Esophagus squamous epithelium (tissue), 5 donors: Measurements from ENCODE around the gene C5orf52. TPM values are rescaled to one million over a fixed set of nuclear protein-coding genes. Genes with fewer than 3 reads are reported as not detected.

ENCODE experiments used
- DNase-seq: peaks from one replicate; lab custom pipeline; 2025; lab: John Stamatoyannopoulos, UW
- H3K27ac ChIP-seq, 4 donors: fragments of 200-600 bp; sonication (generic); one replicate each; pipeline ENCODE4 v1.5.1; 2016 to 2019; ENCODE audit warnings: mild to moderate bottlenecking in 1 of 4
- H3K27me3 ChIP-seq, 4 donors: fragments of 200-600 bp; sonication (generic); 1 replicate in 3 of 4; 2 replicates in 1 of 4; pipeline versions ENCODE4 v1.5.1 to v1.6.0; 2017 to 2021; ENCODE audit warnings: antibody characterized with exemption in 1 of 4
- H3K36me3 ChIP-seq, 3 donors: fragments of 200-600 bp; sonication (generic); one replicate each; pipeline ENCODE4 v1.5.1; 2016 to 2019
- H3K4me1 ChIP-seq, 3 donors: fragments of 200-600 bp; sonication (generic); one replicate each; pipeline ENCODE4 v1.5.1; 2017 to 2019
- H3K4me3 ChIP-seq, 4 donors: fragments of 200-600 bp; sonication (generic); 1 replicate in 3 of 4; 2 replicates in 1 of 4; pipeline ENCODE4 v1.5.1; 2016 to 2019; ENCODE audit warnings: mild to moderate bottlenecking in 2 of 4, moderate library complexity in 1 of 4
- H3K9me3 ChIP-seq, 3 donors: fragments of 200-600 bp; sonication (generic); one replicate each; pipeline ENCODE4 v1.5.1; 2016 to 2019
- POLR2A ChIP-seq, 4 donors: fragments of 450-650 bp; IDR thresholded peaks; one replicate each; pipeline ENCODE4 v1.6.1; 2017; ENCODE audit warnings: antibody characterized with exemption in 4 of 4, mild to moderate bottlenecking in 4 of 4, moderate library complexity in 3 of 4
- WGBS, 2 donors: methylation state at CpG; one replicate each; pipeline ENCODE4 v1.1.5; 2018; 5-methylcytosine and 5-hydroxymethylcytosine counted together
- intact Hi-C: fragments of 100-400 bp; cut with DNase I; formaldehyde crosslinking; loops from one replicate; pipeline ENCODE4 v1.15.0; 2022
- total RNA-seq, 4 donors: library from RNA; depleted of rRNA; stranded (reverse); fragments of >200 nt; gene quantifications; one replicate each; pipeline ENCODE4 v1.1.0, GENCODE V29; 2016
- TF ChIP-seq, protein P1 (sequence below), 6 experiments: fragments of 450-650 bp in 4 of 6; fragments of 200-600 bp in 2 of 6; sonication (generic) in 2 of 6; IDR thresholded peaks; one replicate each; pipeline ENCODE4 v1.5.1; 2016 to 2019; ENCODE audit warnings: antibody characterized with exemption in 6 of 6, mild to moderate bottlenecking in 4 of 6, moderate library complexity in 4 of 6
- donor health status: DM: yes; HTN: yes; CAD: no.

Gene C5orf52
- total RNA-seq, 4 donors from 2014 or later: not detected

DNA sequence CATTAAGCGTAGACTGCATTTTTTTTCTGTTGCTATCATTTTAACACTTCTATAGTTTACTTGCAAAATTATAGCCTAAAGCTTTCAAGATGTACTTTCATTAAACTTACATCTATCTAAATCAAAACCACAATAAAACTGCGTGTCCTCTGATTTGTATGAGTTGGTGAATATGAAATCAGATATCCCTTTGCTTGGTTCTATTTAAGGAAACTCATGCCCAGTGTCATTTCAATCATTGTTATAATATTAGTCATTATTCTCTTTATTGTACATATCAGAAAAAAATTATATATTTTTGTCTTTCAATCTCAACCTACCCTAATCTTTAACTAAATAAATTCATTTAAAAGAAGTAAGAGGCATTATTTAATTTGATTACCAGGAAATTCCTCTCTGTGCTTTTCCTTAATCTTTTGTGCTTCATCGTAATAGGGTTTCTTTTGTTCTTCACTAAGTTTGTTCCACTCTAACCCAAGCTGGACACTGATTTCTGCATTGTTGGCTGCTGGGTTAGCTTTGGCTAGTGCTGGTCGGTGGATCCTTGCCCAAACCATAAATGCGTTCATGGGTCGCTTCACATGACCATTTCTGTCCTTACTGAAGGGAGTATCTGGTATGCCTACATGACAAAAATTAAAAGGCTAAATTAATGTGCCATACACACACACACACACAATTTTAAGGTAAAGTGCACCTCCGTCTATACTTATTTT is 22.9 kb upstream of the C5orf52 start:
- no peak for DNase-seq
- Histone ChIP-seq H3K27ac (no peak overlapping the region), H3K4me1 (peaks cover 5 to 15% (median 7%) of the 10 kb centered on the region in 3 donors), H3K9me3 (no peaks in the 10 kb centered on the region), H3K27me3 (peaks cover 0 to 5% (median 0%) of the 10 kb centered on the region in 4 donors), H3K36me3 (no peaks in the 10 kb centered on the region), H3K4me3 (no peak overlapping the region)
- 78 to 81% methylated on average over 7 of the region's 7 CpGs for WGBS, 2 donors
- TF ChIP-seq, protein P1, sequence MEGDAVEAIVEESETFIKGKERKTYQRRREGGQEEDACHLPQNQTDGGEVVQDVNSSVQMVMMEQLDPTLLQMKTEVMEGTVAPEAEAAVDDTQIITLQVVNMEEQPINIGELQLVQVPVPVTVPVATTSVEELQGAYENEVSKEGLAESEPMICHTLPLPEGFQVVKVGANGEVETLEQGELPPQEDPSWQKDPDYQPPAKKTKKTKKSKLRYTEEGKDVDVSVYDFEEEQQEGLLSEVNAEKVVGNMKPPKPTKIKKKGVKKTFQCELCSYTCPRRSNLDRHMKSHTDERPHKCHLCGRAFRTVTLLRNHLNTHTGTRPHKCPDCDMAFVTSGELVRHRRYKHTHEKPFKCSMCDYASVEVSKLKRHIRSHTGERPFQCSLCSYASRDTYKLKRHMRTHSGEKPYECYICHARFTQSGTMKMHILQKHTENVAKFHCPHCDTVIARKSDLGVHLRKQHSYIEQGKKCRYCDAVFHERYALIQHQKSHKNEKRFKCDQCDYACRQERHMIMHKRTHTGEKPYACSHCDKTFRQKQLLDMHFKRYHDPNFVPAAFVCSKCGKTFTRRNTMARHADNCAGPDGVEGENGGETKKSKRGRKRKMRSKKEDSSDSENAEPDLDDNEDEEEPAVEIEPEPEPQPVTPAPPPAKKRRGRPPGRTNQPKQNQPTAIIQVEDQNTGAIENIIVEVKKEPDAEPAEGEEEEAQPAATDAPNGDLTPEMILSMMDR (IDR thresholded peaks at IDR 0.05): no peak
- no peak for TF ChIP-seq POLR2A (IDR thresholded peaks at IDR 0.05)
- intact Hi-C loops: no loop called here

DNA sequence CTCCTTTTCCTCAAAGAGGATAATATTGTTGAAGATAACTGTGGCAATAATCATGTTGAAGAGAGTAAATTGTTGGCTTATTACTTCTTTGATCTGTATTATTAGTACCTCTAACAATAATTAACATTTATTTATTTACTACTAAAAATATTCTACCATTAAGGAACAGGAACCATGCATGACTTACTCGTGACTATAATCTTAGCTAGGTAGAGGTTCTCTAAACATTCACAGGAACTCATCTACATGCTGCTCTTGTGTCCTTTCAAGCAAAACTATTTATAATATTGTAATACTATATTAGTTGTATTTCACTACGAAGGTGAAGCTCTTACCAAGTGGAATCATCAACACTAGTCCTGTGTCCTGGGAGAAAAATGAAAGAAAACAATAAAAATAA is 22.2 kb upstream of the C5orf52 start:
- Histone ChIP-seq H3K36me3 (no peaks in the 10 kb centered on the region), H3K9me3 (no peaks in the 10 kb centered on the region), H3K4me1 (peaks cover 5 to 15% (median 7%) of the 10 kb centered on the region in 3 donors), H3K27me3 (peaks cover 0 to 5% (median 0%) of the 10 kb centered on the region in 4 donors), H3K27ac (no peak overlapping the region), H3K4me3 (no peak overlapping the region)
- intact Hi-C loops: no loop called here
- DNase-seq: no peak
- TF ChIP-seq, protein P1 (IDR thresholded peaks at IDR 0.05): no peak
- no peak for TF ChIP-seq POLR2A (IDR thresholded peaks at IDR 0.05)
- 73 to 82% methylated on average over 2 of the region's 2 CpGs for WGBS, 2 donors

DNA sequence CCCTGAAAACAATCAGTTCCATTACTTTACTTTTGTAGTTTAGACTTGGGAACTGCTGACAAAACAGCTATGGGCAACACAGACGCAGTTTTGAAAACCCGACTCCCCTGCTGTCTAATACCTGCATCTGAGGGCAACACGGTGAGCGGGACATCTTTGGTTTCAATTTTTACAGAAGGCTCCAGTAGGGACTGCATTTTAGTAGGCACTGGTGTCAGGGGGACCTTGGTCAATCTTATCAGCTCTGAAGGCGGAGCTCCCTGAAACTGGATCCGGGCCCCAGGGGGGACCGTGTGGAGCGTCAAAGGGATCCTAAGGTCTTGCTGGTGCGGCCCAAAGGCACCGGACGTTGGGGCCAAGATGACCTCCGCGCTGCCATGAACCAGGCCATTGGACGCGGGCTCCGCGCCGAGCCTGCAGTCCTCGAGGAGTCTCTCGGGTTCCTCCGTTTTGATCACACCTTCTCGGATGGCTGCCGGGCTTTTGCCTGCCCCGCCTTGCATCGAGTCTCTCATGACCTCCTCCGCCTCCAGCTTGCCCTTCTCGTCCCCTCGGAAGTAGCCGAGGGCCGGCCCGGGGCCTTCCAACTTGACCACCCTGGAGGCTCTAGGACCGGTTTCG is 20.2 kb upstream of the C5orf52 start:
- H3K4me3 ChIP-seq: peak overlapping the region; percentile 37 to 69 (median 53)
- H3K4me1 ChIP-seq: peaks cover 5 to 15% (median 7%) of the 10 kb centered on the region in 3 donors
- no peaks in the 10 kb centered on the region for H3K9me3 ChIP-seq
- WGBS, 2 donors: 71 to 95% methylated on average over 4 to 14 of the region's 33 CpGs
- DNase-seq: no peak
- H3K36me3 ChIP-seq: no peaks in the 10 kb centered on the region
- TF ChIP-seq POLR2A (IDR thresholded peaks at IDR 0.05): no peak
- TF ChIP-seq, protein P1 (IDR thresholded peaks at IDR 0.05): no peak
- intact Hi-C loops: no loop called here
- H3K27me3 ChIP-seq: peaks cover 0 to 5% (median 0%) of the 10 kb centered on the region in 4 donors
- peak overlapping the region in 1 of 4 donors; percentile 65 for H3K27ac ChIP-seq

DNA sequence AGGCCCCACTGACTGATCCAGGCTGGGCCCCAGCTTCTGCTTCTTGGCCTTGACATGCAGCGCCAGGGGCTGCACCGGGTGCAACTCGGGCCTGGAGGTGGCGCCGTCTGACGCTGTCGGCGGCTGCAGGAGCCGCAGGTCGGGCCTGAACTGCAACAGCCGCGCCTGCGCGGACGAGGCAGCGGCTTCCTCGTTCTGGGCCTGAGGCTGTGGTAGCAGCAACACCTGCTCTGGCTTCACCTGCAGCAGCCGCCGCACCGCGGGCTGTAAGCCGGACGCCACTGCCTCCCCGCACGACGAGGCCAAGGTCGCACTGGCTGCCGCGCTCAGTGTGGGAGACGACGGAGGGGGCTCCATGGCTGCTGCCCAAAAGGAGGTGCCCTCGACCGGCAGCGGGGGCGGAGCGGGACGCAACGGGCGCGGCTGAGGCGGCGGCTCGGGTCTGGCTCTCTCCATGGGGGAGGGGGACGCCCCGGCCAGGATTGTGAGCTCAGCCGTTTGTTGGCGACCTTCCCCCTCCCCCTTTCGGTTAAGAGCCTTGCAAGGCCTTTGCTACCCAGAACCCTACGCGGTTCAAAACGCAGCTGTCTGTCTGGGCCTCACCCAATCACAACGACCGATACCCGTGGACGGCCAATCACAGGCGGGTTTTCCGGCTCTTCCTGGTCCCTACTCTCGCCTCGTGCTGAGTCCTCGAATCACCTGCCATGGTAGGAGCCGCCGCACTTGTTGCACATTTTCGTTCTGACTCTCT is 19.5 kb upstream of the C5orf52 start:
- Histone ChIP-seq H3K27me3 (peaks cover 0 to 5% (median 0%) of the 10 kb centered on the region in 4 donors), H3K4me1 (peaks cover 5 to 15% (median 7%) of the 10 kb centered on the region in 3 donors), H3K4me3 (peak overlapping the region; percentile 37 to 69 (median 53)), H3K36me3 (no peaks in the 10 kb centered on the region), H3K9me3 (no peaks in the 10 kb centered on the region), H3K27ac (peak overlapping the region; percentile 17 to 65 (median 55))
- intact Hi-C loops: no loop called here
- whole genome bisulfite sequencing, 2 donors: 30 to 57% methylated on average over 19 to 21 of the region's 63 CpGs
- peak; percentile 15 for DNase-seq
- TF ChIP-seq, protein P1 (IDR thresholded peaks at IDR 0.05): peak; percentile 15 to 66 (median 47)
- no peak for TF ChIP-seq POLR2A (IDR thresholded peaks at IDR 0.05)
